Suprapubic skin (tissue), 4 donors: ENCODE measurements around the gene FBXL13. TPM values are rescaled to one million over a fixed set of nuclear protein-coding genes. Genes with fewer than 3 reads are reported as not detected.

Experiments
- DNase-seq, 2 donors: peaks; one replicate each; pipeline ENCODE4 v3.0.0-alpha.2; 2019; ENCODE audit warnings: low spot score in 2 of 2
- H3K27ac ChIP-seq: fragments of 200-600 bp; sonication (generic); one replicate; pipeline ENCODE4 v1.5.1; 2019
- H3K27me3 ChIP-seq: fragments of 200-600 bp; sonication (generic); one replicate; pipeline ENCODE4 v1.5.1; 2019
- H3K36me3 ChIP-seq: fragments of 200-600 bp; sonication (generic); one replicate; pipeline ENCODE4 v1.5.1; 2019
- H3K4me1 ChIP-seq: fragments of 200-600 bp; sonication (generic); one replicate; pipeline ENCODE4 v1.5.1; 2019
- H3K4me3 ChIP-seq: fragments of 200-600 bp; sonication (generic); one replicate; pipeline ENCODE4 v1.5.1; 2019; ENCODE audit warnings: mild to moderate bottlenecking
- H3K9me3 ChIP-seq: fragments of 200-600 bp; sonication (generic); one replicate; pipeline ENCODE4 v1.5.1; 2019
- EP300 ChIP-seq: sonication (generic); formaldehyde crosslinking; IDR thresholded peaks from one replicate; pipeline ENCODE4 v1.6.1; 2017; ENCODE audit warnings: antibody characterized with exemption
- POLR2A ChIP-seq, 2 donors: fragments of 450-650 bp; IDR thresholded peaks; one replicate each; pipeline ENCODE4 v1.6.1; 2017; ENCODE audit warnings: antibody characterized with exemption in 2 of 2, mild to moderate bottlenecking in 2 of 2, moderate library complexity in 2 of 2
- POLR2AphosphoS5 ChIP-seq, 3 donors: sonication (generic); formaldehyde crosslinking; IDR thresholded peaks; one replicate each; pipeline ENCODE4 v1.6.1; 2017; ENCODE audit warnings: antibody characterized with exemption in 3 of 3
- WGBS: methylation state at CpG from one replicate; pipeline ENCODE4 v1.1.5; 2018; 5-methylcytosine and 5-hydroxymethylcytosine counted together
- total RNA-seq, 4 donors: library from RNA; depleted of rRNA; stranded (reverse); fragments of >200 nt; gene quantifications; one replicate each; pipeline ENCODE4 v1.1.0, GENCODE V29; 2016
- TF ChIP-seq, protein P1 (sequence below), 2 donors: fragments of 200-600 bp in 1 of 2; fragments of 450-650 bp in 1 of 2; sonication (generic) in 1 of 2; IDR thresholded peaks; one replicate each; pipeline ENCODE4 v1.5.1; 2016 to 2019; ENCODE audit warnings: antibody characterized with exemption in 2 of 2, mild to moderate bottlenecking in 1 of 2, moderate library complexity in 1 of 2

The FBXL13 gene
- total RNA-seq, 4 donors from 2014 or later = 0.30 to 1.4 (median 0.81) TPM

DNA sequence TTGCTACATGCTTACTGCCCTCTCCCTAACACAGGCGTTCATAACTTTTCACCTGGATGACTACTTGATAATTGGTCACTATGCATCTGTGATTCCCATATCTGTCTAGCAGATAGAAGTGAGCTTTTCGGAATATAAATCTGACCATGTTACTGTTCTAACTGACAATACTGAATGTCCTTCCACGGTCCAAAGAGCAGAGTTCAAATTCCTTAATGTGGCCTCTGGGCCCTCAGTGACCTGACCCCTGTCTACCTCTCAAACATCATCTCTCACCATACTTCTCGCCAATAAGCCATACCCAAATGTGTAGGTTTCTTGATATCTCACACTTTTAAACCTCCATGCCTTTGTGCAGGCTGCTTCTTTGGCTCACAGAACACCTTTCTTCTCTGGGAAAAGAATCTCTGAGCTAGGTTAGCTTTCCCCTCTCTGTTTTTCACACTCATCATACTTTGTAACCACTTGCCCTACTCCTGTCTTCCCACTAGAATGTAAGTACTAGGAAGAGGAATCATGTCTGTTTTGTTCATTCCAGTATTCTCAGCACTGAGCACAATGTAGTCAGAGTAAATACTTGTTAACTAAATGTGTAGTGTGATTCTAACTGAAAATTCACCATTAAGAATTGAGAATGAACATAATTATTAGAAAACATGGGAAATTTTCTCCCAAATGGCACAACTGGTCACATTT, 201.0 kb downstream of the FBXL13 start:
- Histone ChIP-seq H3K27ac (no peak overlapping the region), H3K4me3 (no peak overlapping the region), H3K9me3 (no peaks in the 10 kb centered on the region), H3K4me1 (no peaks in the 10 kb centered on the region), H3K36me3 (no peaks in the 10 kb centered on the region), H3K27me3 (no peaks in the 10 kb centered on the region)
- DNase-seq = no peak
- TF ChIP-seq EP300 = no peak
- TF ChIP-seq POLR2AphosphoS5 (IDR thresholded peaks at IDR 0.05) = no peak
- no peak for TF ChIP-seq POLR2A (IDR thresholded peaks at IDR 0.05)
- TF ChIP-seq, protein P1, sequence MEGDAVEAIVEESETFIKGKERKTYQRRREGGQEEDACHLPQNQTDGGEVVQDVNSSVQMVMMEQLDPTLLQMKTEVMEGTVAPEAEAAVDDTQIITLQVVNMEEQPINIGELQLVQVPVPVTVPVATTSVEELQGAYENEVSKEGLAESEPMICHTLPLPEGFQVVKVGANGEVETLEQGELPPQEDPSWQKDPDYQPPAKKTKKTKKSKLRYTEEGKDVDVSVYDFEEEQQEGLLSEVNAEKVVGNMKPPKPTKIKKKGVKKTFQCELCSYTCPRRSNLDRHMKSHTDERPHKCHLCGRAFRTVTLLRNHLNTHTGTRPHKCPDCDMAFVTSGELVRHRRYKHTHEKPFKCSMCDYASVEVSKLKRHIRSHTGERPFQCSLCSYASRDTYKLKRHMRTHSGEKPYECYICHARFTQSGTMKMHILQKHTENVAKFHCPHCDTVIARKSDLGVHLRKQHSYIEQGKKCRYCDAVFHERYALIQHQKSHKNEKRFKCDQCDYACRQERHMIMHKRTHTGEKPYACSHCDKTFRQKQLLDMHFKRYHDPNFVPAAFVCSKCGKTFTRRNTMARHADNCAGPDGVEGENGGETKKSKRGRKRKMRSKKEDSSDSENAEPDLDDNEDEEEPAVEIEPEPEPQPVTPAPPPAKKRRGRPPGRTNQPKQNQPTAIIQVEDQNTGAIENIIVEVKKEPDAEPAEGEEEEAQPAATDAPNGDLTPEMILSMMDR (IDR thresholded peaks at IDR 0.05) = no peak
- WGBS = 89% methylated on average over 4 of the region's 4 CpGs

GRCh38 chr7:102872460-102872859, 202.1 kb downstream of the FBXL13 start:
- Histone ChIP-seq H3K4me1 (no peaks in the 10 kb centered on the region), H3K4me3 (no peak overlapping the region), H3K36me3 (no peaks in the 10 kb centered on the region), H3K27ac (no peak overlapping the region), H3K27me3 (no peaks in the 10 kb centered on the region), H3K9me3 (no peaks in the 10 kb centered on the region)
- WGBS = 90% methylated on average over 2 of the region's 2 CpGs
- no peak for DNase-seq
- TF ChIP-seq POLR2A (IDR thresholded peaks at IDR 0.05) (no peak), EP300 (no peak), POLR2AphosphoS5 (IDR thresholded peaks at IDR 0.05) (no peak)
- TF ChIP-seq, protein P1 (IDR thresholded peaks at IDR 0.05) = no peak

DNA sequence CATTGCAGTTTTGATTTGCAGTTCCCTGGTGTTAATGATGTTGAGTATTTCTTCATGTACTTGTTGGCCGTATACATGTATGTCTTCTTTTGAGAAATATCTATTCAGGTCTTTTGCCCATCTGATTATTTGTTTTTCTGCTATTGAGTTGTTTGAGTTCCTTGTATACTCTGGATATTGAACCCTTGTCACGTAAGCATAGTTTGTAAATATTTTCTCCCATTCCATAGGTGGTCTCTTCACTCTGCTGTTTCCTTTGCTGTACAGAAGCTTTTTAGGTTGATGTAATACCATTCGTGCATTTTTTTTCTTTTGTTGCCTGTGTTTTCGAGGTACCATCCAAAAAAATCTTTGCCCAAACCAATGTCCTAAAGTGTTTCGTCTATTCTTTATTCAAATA, 205.4 kb downstream of the FBXL13 start:
- Histone ChIP-seq H3K9me3 (no peaks in the 10 kb centered on the region), H3K27me3 (no peaks in the 10 kb centered on the region), H3K4me3 (no peak overlapping the region), H3K27ac (no peak overlapping the region), H3K36me3 (no peaks in the 10 kb centered on the region), H3K4me1 (no peaks in the 10 kb centered on the region)
- DNase-seq = no peak
- 87% methylated on average over 5 of the region's 5 CpGs for WGBS
- TF ChIP-seq POLR2AphosphoS5 (IDR thresholded peaks at IDR 0.05) (no peak), POLR2A (IDR thresholded peaks at IDR 0.05) (no peak), EP300 (no peak)
- TF ChIP-seq, protein P1 (IDR thresholded peaks at IDR 0.05) = no peak

DNA sequence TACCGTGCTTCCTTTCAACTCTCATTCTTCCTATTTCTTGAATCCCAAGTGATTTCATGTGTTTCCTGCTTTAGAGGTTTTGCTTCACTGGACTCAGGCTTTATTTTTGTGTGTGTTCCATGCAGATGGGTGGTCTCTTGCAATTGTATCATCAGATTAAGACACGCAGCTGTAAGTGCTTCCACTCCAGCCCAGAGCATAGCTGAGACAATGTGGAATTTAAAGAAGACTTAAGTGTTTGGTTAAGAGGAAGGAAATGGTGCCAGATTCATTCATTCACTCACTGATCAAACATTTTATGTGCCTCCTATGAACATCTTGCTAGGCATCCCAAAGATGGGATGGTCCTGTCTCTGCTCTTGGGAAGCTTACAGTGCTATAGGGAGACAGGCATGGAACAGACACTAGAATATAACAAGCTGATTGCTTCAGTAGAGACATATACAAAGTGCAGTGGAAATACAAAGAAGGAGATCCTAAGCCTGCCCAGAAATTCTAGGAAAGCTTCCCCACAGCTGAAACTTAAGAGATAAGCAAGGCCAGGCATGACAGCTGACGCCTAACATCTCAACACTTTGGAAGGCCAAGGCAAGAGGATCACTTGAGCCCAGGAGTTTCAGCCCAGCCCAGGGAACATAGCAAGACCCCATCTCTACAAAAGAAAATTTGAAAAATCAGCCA, 207.9 kb downstream of the FBXL13 start:
- Histone ChIP-seq H3K27ac (no peak overlapping the region), H3K36me3 (no peaks in the 10 kb centered on the region), H3K9me3 (no peaks in the 10 kb centered on the region), H3K4me3 (no peak overlapping the region), H3K27me3 (no peaks in the 10 kb centered on the region), H3K4me1 (no peaks in the 10 kb centered on the region)
- 84% methylated on average over 3 of the region's 3 CpGs for WGBS
- DNase-seq = no peak
- TF ChIP-seq EP300 (no peak), POLR2A (IDR thresholded peaks at IDR 0.05) (no peak)
- TF ChIP-seq, protein P1 (IDR thresholded peaks at IDR 0.05) = no peak

- Histone ChIP-seq H3K36me3 (no peaks in the 10 kb centered on the region), H3K9me3 (no peaks in the 10 kb centered on the region), H3K27ac (no peak overlapping the region), H3K4me1 (no peaks in the 10 kb centered on the region), H3K4me3 (no peak overlapping the region), H3K27me3 (no peaks in the 10 kb centered on the region)
- no peak for TF ChIP-seq POLR2A (IDR thresholded peaks at IDR 0.05)
- TF ChIP-seq, protein P1 (IDR thresholded peaks at IDR 0.05) = no peak
- no peak for TF ChIP-seq POLR2AphosphoS5 (IDR thresholded peaks at IDR 0.05)
- no peak for TF ChIP-seq EP300
- DNase-seq = no peak
- 75% methylated on average over 2 of the region's 2 CpGs for WGBS
Measured at GRCh38 chr7:102864958-102865357, 209.6 kb downstream of the FBXL13 start.
